ENCODE measurements around the gene FXN.

The FXN gene

DNA sequence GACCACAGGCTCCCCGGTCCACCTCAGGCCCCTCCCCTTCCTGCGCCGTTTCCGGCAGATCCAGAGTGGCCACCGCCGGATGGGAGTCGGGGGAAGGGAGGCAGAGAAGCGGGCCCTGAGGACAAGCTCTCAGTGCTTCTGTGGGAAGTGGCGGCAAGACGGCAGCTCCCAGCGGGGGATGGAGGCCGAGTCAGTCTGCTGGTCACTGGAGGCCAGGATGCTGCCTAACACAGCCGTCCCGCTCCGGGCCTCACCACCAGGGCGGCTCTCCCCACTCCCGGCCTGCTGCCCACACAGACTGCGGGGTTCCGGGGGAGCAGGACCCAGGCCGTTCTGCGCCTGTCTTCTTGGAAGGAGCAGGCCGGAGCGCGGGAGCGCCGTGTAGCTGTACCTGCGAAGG, 31.4 kb downstream of the FXN start:
- no peaks in the 10 kb centered on the region for H3K79me2 ChIP-seq (ENCODE audit: insufficient read depth, low read length)
- no peaks in the 10 kb centered on the region for H4K20me1 ChIP-seq (ENCODE audit: insufficient read depth, low read length)
- no peaks in the 10 kb centered on the region for H3K9me3 ChIP-seq (ENCODE audit: low read length)
- H2AFZ ChIP-seq (ENCODE audit: low read length), result no peak overlapping the region
- no peak overlapping the region for H3K27ac ChIP-seq (ENCODE audit: low read depth, low read length, poor library complexity, severe bottlenecking)
- no peaks in the 10 kb centered on the region for H3F3A ChIP-seq (ENCODE audit: insufficient read depth, low read length)
- no peak overlapping the region for H3K4me3 ChIP-seq (ENCODE audit: low read depth, low read length, poor library complexity, severe bottlenecking)
- H3K4me1 ChIP-seq (ENCODE audit: insufficient read depth, low read length, severe bottlenecking), result peaks cover 4% of the 10 kb centered on the region
- H3K27me3 ChIP-seq (ENCODE audit: insufficient read depth, low read length), result no peaks in the 10 kb centered on the region
- no peak for TF ChIP-seq EZH2 (IDR thresholded peaks at IDR 0.05; ENCODE audit: borderline replicate concordance, low read length)
- TF ChIP-seq, protein P1, sequence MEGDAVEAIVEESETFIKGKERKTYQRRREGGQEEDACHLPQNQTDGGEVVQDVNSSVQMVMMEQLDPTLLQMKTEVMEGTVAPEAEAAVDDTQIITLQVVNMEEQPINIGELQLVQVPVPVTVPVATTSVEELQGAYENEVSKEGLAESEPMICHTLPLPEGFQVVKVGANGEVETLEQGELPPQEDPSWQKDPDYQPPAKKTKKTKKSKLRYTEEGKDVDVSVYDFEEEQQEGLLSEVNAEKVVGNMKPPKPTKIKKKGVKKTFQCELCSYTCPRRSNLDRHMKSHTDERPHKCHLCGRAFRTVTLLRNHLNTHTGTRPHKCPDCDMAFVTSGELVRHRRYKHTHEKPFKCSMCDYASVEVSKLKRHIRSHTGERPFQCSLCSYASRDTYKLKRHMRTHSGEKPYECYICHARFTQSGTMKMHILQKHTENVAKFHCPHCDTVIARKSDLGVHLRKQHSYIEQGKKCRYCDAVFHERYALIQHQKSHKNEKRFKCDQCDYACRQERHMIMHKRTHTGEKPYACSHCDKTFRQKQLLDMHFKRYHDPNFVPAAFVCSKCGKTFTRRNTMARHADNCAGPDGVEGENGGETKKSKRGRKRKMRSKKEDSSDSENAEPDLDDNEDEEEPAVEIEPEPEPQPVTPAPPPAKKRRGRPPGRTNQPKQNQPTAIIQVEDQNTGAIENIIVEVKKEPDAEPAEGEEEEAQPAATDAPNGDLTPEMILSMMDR (IDR thresholded peaks at IDR 0.05; ENCODE audit: low read length), result no peak
- H3K4me2 ChIP-seq (ENCODE audit: low read length), result no peak overlapping the region
- H3K9me2 ChIP-seq (ENCODE audit: low read depth, low read length), result no peaks in the 10 kb centered on the region
- H3K36me3 ChIP-seq (ENCODE audit: insufficient read depth, low read length), result peaks cover 51% of the 10 kb centered on the region; the same call in 1 of the 2 replicates
- no peak overlapping the region for H3K9ac ChIP-seq (ENCODE audit: low read length)

DNA sequence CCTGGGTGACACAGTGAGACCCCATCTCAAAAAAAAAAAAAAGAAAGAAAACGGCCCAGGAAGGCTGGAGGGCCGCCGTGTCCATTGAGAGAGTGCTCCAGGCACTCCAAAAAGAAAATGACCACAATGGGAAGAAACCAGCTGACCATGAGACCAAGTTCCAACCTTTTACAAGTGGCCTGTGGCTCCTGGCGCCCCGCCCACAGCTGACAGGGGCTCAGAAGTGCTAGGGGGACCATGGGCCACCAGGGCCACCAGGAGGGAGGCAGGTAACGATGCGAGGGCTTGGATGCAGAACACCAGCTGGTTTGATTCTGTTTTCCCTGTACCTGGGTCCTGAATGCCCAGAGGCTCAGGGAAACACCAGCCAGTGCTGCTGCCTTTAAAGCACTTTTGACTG, 34.6 kb downstream of the FXN start:
- Histone ChIP-seq H2AFZ (ENCODE audit: low read length) (no peak overlapping the region), H3K4me3 (ENCODE audit: low read depth, low read length, poor library complexity, severe bottlenecking) (no peak overlapping the region), H4K20me1 (ENCODE audit: insufficient read depth, low read length) (no peaks in the 10 kb centered on the region), H3K27me3 (ENCODE audit: insufficient read depth, low read length) (no peaks in the 10 kb centered on the region), H3K9ac (ENCODE audit: low read length) (no peak overlapping the region), H3K4me1 (ENCODE audit: insufficient read depth, low read length, severe bottlenecking) (no peaks in the 10 kb centered on the region), H3K79me2 (ENCODE audit: insufficient read depth, low read length) (no peaks in the 10 kb centered on the region), H3K36me3 (ENCODE audit: insufficient read depth, low read length) (peaks cover 49% of the 10 kb centered on the region), H3K4me2 (ENCODE audit: low read length) (no peak overlapping the region), H3K9me3 (ENCODE audit: low read length) (no peaks in the 10 kb centered on the region), H3K9me2 (ENCODE audit: low read depth, low read length) (no peaks in the 10 kb centered on the region), H3F3A (ENCODE audit: insufficient read depth, low read length) (no peaks in the 10 kb centered on the region), H3K27ac (ENCODE audit: low read depth, low read length, poor library complexity, severe bottlenecking) (no peak overlapping the region)
- TF ChIP-seq, protein P1 (IDR thresholded peaks at IDR 0.05; ENCODE audit: low read length), result no peak
- TF ChIP-seq EZH2 (IDR thresholded peaks at IDR 0.05; ENCODE audit: borderline replicate concordance, low read length), result no peak

DNA sequence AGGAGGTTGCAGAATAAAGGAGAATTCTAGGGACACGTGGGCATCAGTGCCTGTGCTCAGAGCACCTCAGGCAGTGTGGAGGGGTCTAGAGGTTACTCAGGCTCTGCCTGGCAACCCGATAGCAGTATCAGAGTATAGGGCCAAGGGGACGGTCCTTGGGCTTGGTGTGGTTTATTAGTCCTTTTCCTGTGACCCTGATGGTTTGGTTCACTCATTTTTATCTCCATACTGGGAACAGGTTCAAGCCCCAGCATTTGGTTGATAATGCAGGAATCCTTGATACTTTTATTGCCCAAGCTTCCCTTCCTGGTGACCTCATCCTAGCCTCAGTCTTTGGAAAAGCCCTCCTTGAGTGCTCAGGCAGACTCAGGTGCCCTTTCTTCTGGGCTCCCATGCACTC, 35.5 kb downstream of the FXN start:
- no peak overlapping the region for H3K4me3 ChIP-seq (ENCODE audit: low read depth, low read length, poor library complexity, severe bottlenecking)
- H4K20me1 ChIP-seq (ENCODE audit: insufficient read depth, low read length), result no peaks in the 10 kb centered on the region

More for the DNA sequence above, 35.5 kb downstream of the FXN start:
- no peaks in the 10 kb centered on the region for H3K4me1 ChIP-seq (ENCODE audit: insufficient read depth, low read length, severe bottlenecking)
- TF ChIP-seq, protein P1 (IDR thresholded peaks at IDR 0.05; ENCODE audit: low read length), result no peak
- no peak for TF ChIP-seq EZH2 (IDR thresholded peaks at IDR 0.05; ENCODE audit: borderline replicate concordance, low read length)
- H3K36me3 ChIP-seq (ENCODE audit: insufficient read depth, low read length), result peaks cover 41% of the 10 kb centered on the region
- no peaks in the 10 kb centered on the region for H3F3A ChIP-seq (ENCODE audit: insufficient read depth, low read length)
- no peaks in the 10 kb centered on the region for H3K9me3 ChIP-seq (ENCODE audit: low read length)
- H3K9ac ChIP-seq (ENCODE audit: low read length), result no peak overlapping the region
- no peaks in the 10 kb centered on the region for H3K79me2 ChIP-seq (ENCODE audit: insufficient read depth, low read length)
- no peaks in the 10 kb centered on the region for H3K27me3 ChIP-seq (ENCODE audit: insufficient read depth, low read length)
- H3K9me2 ChIP-seq (ENCODE audit: low read depth, low read length), result no peaks in the 10 kb centered on the region
- no peak overlapping the region for H2AFZ ChIP-seq (ENCODE audit: low read length)
- H3K4me2 ChIP-seq (ENCODE audit: low read length), result no peak overlapping the region
- no peak overlapping the region for H3K27ac ChIP-seq (ENCODE audit: low read depth, low read length, poor library complexity, severe bottlenecking)
